Lower lobe of right lung (tissue), 2 donors: Measurements from ENCODE around the gene STARD3NL. TPM values are rescaled to one million over a fixed set of nuclear protein-coding genes. Genes with fewer than 3 reads are reported as not detected.
"Not testable (repeated sequence)": the region's sequence is repeated elsewhere in the genome, so short reads cannot be mapped to it uniquely, and the experiment has no call there.

ENCODE experiments used
- ATAC-seq, 2 donors: fragments of 200-7000 bp; cut with Tn5 transposase; one replicate each; pipeline ENCODE4 v1.9.1; 2020 to 2022; ENCODE audit warnings: mild to moderate bottlenecking in 2 of 2, moderate library complexity in 2 of 2
- DNase-seq: peaks from one replicate; pipeline ENCODE4 v3.0.0-alpha.2; 2020
- H3K27ac ChIP-seq: fragments of 200-600 bp; one replicate; pipeline ENCODE4 v1.8.0; 2022
- H3K27me3 ChIP-seq: fragments of 200-600 bp; one replicate; pipeline ENCODE4 v1.8.0; 2022; ENCODE audit warnings: low read depth
- H3K36me3 ChIP-seq: fragments of 200-600 bp; one replicate; pipeline ENCODE4 v1.8.0; 2022; ENCODE audit warnings: mild to moderate bottlenecking
- H3K4me1 ChIP-seq: fragments of 200-600 bp; one replicate; pipeline ENCODE4 v1.8.0; 2022
- H3K4me3 ChIP-seq: fragments of 200-600 bp; one replicate; pipeline ENCODE4 v1.8.0; 2022; ENCODE audit warnings: mild to moderate bottlenecking
- H3K9me3 ChIP-seq: fragments of 200-600 bp; one replicate; pipeline ENCODE4 v1.8.0; 2022
- intact Hi-C: fragments of 100-400 bp; cut with DNase I; formaldehyde crosslinking; loops from one replicate; pipeline ENCODE4 v1.11.0; 2022
- total RNA-seq: library from RNA; stranded (reverse); fragmentation: NEBNext Ultra II Directional; extraction: Animal tissue kit (Norgen Biotek cat#: 25700); gene quantifications from one replicate; pipeline ENCODE4 v1.2.1, GENCODE V29; 2021
- TF ChIP-seq, protein P1 (sequence below): fragments of 200-600 bp; IDR thresholded peaks from one replicate; pipeline ENCODE4 v1.8.0; 2022; ENCODE audit warnings: antibody characterized with exemption, mild to moderate bottlenecking
- donor health status: DM: no; HTN: yes; CAD: no; lungs with severe emphysema.

The STARD3NL gene
- total RNA-seq, 1 donor from 2014 or later: 49.8 TPM

DNA sequence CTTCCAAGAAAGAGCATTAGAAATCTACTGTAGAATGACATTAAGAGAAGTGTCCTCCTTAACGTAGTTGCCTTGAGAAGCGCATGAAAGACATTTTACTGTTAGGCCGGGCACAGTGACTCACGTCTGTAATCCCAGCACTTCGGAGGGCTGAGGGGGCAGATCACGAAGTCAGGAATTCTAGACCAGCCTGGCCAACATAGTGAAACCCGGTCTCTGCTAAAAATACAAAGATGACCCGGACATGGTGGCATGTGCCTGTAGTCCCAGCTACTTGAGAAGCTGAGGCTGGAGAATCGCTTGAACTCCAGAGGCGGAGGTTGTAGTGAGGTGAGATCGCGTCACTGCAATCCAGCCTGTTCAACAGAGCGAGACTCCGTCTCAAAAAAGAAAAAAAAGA is 66.5 kb downstream of the STARD3NL start:
- ATAC-seq (no peak), DNase-seq (no peak)
- Histone ChIP-seq H3K27me3 (no peaks in the 10 kb centered on the region), H3K27ac (no peak overlapping the region), H3K4me3 (no peak overlapping the region), H3K36me3 (no peaks in the 10 kb centered on the region), H3K4me1 (no peaks in the 10 kb centered on the region), H3K9me3 (no peaks in the 10 kb centered on the region)
- intact Hi-C loops: no loop called here
- TF ChIP-seq, protein P1, sequence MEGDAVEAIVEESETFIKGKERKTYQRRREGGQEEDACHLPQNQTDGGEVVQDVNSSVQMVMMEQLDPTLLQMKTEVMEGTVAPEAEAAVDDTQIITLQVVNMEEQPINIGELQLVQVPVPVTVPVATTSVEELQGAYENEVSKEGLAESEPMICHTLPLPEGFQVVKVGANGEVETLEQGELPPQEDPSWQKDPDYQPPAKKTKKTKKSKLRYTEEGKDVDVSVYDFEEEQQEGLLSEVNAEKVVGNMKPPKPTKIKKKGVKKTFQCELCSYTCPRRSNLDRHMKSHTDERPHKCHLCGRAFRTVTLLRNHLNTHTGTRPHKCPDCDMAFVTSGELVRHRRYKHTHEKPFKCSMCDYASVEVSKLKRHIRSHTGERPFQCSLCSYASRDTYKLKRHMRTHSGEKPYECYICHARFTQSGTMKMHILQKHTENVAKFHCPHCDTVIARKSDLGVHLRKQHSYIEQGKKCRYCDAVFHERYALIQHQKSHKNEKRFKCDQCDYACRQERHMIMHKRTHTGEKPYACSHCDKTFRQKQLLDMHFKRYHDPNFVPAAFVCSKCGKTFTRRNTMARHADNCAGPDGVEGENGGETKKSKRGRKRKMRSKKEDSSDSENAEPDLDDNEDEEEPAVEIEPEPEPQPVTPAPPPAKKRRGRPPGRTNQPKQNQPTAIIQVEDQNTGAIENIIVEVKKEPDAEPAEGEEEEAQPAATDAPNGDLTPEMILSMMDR: no peak

DNA sequence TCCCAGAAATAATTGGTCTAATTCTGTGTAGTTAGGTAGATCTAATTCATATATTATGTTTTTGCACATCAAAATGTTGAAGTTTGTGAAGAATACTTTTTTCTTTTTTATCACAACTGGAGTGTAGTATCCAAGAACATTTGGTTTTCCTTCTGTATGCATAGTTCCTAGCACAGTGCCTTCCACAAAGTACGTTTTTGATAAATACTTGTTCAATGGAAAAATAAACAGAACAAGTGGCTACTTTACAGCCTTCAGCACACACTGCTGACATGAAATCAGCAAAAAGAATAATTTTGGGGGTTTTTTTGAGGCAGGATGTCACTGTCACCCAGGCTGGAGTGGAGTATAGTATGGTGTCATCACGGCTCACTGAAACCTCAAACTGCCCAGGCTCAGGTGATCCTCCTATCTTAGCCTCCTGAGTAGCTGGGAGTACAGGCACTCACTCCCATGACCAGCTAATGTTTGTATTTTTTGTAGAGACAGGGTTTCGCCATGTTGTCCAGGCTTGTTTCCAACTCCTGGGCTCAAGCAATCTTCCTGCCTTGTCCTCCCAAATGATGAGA is 67.4 kb downstream of the STARD3NL start:
- TF ChIP-seq, protein P1: no peak
- no peaks in the 10 kb centered on the region for H3K4me1 ChIP-seq
- no peak for DNase-seq
- intact Hi-C loops: no loop called here
- no peaks in the 10 kb centered on the region for H3K36me3 ChIP-seq
- peak; percentile 81 to 82 for ATAC-seq
- H3K4me3 ChIP-seq: no peak overlapping the region
- H3K9me3 ChIP-seq: no peaks in the 10 kb centered on the region
- peak overlapping the region; percentile 49 for H3K27ac ChIP-seq
- no peaks in the 10 kb centered on the region for H3K27me3 ChIP-seq

DNA sequence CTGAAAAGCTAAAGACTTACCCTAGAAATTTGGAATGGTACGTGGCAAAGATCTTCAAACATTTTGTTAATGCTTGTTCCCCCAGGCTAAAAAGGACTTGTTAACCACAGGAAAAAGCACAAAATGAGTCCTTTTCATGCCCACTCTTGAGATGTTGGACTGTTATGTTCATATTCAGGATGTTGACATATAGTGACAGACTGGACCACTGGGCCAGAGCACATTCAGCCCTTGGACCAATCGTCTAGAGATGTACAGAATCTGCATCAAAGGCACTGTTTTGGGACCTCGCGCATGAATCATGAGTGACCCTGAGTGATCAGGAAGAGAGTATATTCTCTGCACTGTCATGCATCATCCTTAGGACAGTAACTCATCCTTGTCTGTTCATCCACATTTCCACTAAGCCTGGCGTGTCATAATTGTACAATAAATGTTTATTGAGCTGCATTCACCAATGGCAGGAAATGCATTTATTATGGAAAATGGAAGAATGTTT is 70.1 kb downstream of the STARD3NL start:
- TF ChIP-seq, protein P1: no peak
- intact Hi-C loops: no loop called here
- ATAC-seq (no peak), DNase-seq (no peak)
- no peak overlapping the region for H3K27ac ChIP-seq
- no peaks in the 10 kb centered on the region for H3K36me3 ChIP-seq
- H3K27me3 ChIP-seq: no peaks in the 10 kb centered on the region
- no peaks in the 10 kb centered on the region for H3K4me1 ChIP-seq
- H3K4me3 ChIP-seq: no peak overlapping the region
- H3K9me3 ChIP-seq: no peaks in the 10 kb centered on the region

DNA sequence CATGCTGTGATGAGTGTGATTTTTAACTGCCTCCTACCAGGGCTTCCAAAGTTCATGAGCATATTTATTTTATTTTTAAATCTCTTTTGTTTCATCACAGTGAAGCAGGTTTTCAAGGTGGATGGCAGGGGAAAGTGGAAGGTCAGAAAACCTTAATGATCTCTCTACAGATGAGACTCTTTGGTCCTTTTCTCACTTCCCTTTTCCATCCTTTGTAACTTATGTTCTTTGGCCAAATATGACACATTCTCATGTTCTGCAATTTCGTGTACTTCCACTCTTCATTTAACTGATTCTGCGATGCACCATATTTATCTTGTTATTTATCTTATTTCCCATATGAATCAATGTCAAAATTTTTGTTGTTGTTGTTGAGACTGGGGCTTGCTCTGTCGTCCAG is 71.8 kb downstream of the STARD3NL start:
- ATAC-seq, H3K36me3 ChIP-seq, H3K27me3 ChIP-seq, H3K4me3 ChIP-seq, H3K27ac ChIP-seq, intact Hi-C loops, H3K9me3 ChIP-seq, H3K4me1 ChIP-seq, DNase-seq: not testable (repeated sequence)

DNA sequence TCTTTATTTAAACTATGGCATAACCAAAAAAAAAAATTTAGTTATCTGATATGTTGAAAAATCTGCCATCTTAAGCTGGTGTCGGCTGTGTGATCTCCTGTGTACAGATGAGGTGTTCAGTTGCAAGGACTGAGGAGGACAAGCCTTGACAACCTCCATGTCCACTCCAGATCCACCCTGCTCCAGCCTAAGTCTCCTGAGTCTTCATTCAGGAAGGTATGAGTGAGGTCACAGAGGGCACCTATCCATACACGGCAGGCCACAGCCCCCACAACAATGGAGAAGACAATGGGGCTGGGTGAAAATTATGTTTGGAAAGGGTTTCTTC is 79.3 kb downstream of the STARD3NL start:
- DNase-seq (no peak), ATAC-seq (peak; percentile 43 to 60)
- TF ChIP-seq, protein P1: no peak
- Histone ChIP-seq H3K27me3 (no peaks in the 10 kb centered on the region), H3K4me1 (no peaks in the 10 kb centered on the region), H3K9me3 (no peaks in the 10 kb centered on the region), H3K27ac (no peak overlapping the region), H3K36me3 (no peaks in the 10 kb centered on the region), H3K4me3 (no peak overlapping the region)
- intact Hi-C loops: no loop called here

DNA sequence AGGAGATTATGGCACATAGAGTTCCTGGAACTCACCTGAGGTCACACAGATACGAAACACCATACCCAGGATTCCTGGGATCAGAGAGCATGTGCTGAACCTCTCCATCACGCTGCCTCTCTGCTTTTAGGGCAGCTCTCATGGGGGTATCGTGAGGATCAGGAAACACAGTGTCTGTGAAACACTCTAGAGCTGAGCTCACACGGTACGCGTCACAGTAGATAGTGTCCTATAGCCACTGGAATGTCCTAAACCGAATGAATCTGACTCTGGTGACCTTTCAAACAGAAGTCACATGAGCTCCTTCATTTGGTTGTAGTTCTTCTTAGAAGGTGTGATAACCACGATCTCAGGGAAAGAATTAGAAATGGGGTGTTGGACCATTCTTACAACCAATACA is 81.1 kb downstream of the STARD3NL start:
- H3K4me1 ChIP-seq, DNase-seq, H3K4me3 ChIP-seq, ATAC-seq, H3K27ac ChIP-seq, H3K9me3 ChIP-seq, H3K27me3 ChIP-seq, H3K36me3 ChIP-seq, intact Hi-C loops: not testable (repeated sequence)

DNA sequence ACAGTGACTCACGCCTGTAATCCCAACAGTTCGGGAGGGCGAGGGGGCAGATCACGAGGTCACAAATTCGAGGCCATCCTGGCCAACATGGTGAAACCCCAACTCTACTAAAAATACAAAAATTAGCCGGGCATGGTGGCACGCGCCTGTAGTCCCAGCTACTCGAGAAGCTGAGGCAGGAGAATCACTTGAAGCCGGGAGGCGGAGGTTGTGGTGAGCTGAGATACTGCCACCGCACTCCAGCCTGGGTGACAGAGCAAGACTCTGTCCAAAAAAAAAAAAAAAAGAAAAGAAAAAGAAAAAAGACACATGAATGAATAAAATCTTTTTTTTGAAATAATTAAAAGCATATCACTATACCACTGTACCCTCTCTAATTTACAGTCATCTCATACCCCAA is 83.6 kb downstream of the STARD3NL start:
- ATAC-seq, H3K36me3 ChIP-seq, H3K4me3 ChIP-seq, H3K4me1 ChIP-seq, H3K9me3 ChIP-seq, H3K27me3 ChIP-seq, intact Hi-C loops, DNase-seq, H3K27ac ChIP-seq: not testable (repeated sequence)

DNA sequence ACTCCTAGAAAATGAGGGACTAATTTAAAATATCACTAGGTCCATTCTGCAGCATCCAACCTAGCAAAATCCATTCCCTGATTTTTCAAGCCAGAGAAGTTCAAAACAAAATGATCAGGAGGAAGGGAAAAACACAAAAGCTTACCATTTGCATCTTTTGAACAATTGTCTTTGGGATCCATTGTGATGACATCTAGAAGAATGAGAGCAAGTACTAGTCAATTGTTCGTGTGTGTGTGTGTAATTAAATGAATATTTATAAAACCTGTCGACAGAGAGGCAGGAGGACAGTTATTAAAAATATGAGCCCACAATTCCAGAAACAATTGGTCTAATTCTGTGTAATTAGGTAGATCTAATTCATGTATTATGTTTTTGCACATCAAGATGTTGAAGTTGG is 84.0 kb downstream of the STARD3NL start:
- H3K4me3 ChIP-seq, H3K27ac ChIP-seq, H3K27me3 ChIP-seq, ATAC-seq, intact Hi-C loops, H3K9me3 ChIP-seq, H3K4me1 ChIP-seq, DNase-seq, H3K36me3 ChIP-seq: not testable (repeated sequence)
